T1000 (cell line): ENCODE results near the gene SERINC3.
"Not testable (repeated sequence)": the region's sequence is repeated elsewhere in the genome, so short reads cannot be mapped to it uniquely, and the experiment has no call there.

Source experiments
- DNase-seq: peaks from one replicate; lab custom pipeline; 2025; ENCODE audit warnings: mixed read lengths; lab: John Stamatoyannopoulos, UW

Gene SERINC3

DNA sequence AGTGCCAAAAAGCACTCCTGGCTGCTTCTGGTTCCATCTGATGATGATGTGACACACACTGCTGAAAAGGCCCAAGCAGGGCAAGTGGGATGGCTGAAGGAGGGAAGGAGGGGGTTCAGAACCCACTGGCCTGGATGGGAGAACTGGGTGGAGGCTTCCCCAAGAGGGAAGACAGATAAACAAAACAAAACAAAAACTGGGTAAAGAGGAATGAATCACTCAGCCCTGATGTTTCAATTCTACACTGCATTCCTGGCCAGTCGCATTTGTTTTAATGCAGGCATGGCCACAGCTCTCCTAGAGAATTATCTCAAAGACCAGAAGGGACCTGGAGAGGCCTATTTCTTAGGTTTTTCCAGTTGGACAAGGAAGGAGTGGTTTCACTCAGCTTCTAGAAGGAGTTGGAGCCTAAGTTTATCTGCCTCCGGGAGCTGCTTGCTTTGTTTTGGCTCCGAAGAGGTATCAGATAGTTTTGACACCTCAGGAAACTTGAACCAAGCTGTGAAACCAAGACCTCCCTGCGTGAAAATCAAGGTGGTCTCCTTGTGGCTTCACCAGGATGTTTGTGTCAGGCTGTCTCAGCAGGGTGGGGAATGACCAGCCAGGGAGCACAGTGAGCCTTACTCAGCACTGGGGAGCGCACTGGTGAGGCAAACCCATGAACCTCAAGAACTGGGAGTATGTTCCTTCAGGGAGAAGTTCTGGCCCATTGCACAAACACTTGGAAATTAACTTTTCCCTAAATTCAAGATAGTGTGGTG, 30.1 kb downstream of the SERINC3 start:
- peak; percentile 49 for DNase-seq

DNA sequence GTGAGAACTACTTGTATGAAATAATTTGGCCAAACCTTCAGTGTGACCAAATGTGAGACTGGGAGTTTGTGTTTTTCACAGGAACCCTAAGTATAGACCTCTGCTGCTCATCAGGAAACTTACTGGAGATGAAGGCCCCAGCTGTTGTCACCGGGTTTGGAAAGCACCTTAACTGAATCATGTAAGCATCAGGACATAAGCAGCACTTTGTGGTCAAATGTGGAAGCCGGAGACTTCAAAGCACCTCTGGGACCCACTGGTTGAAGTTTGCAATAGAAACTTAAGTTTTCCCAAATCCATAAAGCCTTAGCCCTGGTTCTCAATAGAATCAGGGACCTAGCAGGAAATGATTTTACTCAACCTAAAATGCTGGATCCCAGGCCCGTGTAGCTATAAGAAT, 31.9 kb downstream of the SERINC3 start:
- DNase-seq = no peak

DNA sequence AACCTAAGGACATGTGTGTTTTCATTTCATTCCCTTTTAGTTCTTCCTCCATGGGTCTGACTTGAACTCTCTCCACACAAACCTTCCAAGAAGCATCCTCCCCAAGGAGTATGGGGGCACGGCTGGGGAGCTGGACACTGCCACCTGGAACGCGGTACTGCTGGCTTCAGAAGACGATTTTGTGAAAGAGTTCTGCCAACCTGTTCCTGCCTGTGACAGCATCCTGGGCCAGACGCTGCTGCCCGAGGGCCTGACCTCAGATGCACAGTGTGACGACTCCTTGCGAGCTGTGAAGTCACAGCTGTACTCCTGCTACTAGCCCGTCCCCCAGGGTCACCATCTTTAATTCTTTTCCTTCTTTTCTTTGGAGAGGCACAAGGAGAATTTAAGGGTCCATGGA, 32.6 kb downstream of the SERINC3 start:
- DNase-seq = no peak

DNA sequence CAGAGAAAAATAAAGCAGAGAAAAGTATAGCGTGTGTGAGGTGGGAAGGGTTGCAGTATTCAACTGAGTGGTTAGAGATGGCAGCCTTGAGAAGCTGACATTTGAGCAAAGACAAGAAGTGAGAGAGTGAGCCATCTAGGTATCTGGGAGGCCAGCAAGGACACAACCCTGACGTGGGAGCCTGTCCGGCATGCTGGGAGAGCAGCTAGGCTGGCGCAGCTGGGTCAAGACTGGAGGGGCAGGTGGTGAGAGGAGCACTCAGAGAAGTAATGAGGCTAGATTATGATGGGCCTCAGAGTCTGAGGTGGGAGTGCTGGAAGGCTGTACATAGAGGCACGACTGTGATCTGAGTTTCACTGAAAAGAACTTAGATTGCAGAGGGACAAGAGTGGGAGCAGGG, 33.3 kb downstream of the SERINC3 start:
- DNase-seq = no peak

DNA sequence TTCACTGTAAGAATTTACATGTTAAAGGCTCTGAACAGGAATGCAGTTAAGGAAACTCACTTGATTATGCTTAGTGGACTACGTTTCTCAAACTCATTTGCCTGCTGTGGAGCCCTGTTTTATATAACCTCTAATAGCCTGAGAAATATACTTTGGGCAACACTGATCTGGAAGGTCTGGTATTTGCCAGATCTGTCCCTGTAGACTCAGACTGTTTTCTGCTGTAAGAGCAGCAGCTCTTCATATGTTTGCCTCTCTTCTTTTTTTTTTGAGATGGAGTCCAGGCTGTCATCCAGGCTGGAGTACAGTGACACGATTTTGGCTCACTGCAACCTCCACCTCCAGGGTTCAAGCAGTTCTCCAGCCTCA, 36.1 kb downstream of the SERINC3 start:
- no peak for DNase-seq

DNA sequence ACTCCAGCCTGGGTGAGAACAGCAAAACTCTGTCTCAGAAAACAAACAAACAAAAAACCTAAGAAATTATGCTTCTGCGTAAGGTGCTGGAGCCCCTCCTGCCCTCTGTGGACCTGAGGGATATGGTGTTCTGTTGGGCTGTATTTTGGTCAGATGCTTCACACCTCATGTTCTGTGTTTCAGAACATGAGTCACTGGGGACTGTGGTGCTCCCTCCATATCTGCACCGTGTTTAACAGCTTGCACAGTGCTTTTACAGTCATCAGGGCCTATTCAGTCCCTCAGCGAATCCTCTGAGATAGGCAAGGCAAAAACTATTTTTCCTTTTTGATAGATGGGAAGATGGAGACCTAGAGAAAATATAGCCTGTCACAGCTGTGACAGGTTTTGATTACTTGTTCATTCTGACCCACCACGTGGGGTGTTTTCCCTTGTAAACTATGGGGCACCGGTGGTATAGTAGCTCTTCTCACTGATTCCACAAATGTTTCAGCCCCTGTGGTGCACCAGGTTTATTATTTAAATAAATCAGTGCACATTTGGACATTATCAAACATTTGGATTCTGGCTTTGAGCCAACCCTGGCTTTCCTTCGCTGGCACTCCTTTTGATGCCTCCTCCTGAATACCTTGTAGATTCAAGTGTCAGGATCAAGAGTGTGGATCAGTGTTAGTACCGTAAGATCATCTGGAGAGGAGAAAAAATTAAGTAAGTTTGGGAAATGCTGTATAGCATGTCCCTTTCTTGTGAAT, 36.6 kb downstream of the SERINC3 start:
- no peak for DNase-seq

DNA sequence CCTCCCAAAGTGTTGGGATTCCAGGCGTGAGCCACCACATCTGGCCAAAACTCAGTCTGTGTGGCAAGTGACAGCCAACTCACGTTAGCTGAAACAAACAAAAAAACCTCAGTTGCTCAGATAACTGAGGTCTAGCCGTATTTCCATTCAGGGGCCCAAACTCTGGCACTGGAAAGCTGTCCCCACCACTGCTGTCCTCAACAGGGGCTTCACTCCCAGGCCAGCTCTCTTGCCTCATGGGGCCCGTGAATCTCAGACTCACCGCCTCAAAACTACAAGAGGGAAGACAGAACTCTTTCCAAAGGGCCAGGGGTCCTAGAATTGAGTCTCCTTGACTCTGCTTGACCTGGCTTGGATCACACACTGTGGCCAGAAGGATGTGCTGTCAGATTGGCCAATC, 38.8 kb downstream of the SERINC3 start:
- no peak for DNase-seq

DNA sequence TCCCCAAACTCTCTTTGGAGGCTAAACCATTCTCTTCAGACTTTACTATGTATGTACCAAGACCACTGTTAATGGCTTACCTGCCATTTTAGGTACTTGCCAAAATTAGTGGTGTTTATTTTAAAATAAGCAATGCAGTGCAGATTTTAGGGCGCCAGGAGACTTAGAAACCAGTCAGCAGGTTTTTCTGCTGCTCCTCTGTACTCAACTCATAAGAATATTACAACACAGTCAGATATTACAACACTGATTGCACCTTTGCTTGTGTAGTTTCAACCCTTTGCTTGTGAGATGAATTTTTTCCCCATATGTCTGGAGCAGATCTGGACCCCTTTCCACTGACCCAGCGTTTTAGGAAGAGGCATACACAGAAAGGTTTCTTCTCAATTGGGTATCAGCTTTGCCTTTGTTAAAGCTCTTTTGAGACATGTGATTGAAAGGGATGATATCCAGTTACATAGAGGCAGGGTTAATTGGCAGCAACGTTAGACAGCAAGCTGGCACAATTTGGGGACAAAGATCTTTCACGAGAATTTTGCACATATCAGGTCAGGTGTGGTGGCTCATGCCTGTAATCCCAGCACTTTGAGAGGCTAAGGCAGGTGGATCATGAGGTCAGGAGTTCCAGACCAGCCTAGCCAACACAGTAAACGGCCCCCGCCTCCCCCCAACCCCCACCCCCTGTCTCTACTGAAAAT, 40.0 kb downstream of the SERINC3 start:
- no peak for DNase-seq

DNA sequence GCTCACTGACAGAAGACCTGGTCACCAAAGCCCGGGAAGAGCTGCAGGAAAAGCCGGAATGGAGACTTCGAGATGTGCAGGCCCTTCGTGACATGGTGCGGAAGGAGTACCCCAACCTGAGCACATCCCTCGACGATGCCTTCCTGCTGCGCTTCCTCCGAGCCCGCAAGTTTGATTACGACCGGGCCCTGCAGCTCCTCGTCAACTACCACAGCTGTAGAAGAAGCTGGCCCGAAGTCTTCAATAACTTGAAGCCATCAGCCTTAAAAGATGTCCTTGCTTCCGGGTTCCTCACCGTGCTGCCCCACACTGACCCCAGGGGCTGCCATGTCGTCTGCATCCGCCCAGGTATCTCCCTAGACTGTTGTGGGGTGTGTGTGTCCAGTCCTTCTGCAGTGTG, 41.8 kb downstream of the SERINC3 start:
- no peak for DNase-seq

DNA sequence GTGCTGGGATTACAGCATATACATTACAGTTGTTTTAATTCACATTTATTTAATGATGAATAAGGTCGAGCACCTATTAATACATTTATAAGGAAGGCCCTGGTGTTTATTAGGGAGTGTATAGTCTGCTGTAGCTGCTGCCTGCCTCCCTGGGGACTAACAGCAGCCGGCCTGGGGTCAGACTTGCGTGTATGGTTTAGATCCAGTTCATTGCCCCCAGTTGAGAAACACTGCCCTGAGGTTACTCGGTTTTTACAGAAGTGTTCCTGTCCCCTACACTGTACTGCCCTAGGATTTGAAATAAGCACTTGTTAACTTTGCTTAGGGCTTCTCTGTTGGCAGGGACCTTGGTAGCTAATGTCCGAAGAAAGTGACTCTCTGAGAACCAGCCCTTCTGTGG, 42.2 kb downstream of the SERINC3 start:
- no peak for DNase-seq

DNA sequence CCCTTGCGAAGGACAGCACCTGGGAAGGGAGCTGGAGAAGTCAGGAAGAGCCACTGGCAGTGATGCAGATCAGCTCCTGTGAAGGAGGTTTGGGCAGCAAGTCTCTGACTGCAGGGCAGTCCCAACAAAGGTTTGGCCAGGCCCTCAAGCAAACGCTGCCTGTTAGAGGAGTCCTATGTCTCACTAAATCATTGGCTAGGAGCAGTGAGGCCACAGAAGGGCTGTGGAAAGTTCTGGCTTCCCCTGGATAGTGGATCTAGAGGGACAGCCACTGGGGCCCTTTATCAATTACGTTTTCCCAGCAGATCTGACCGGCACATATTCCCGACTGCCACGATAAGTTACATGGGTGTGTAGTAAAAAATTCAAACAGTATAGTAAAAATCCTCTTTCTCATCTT, 43.7 kb downstream of the SERINC3 start:
- DNase-seq = no peak

DNA sequence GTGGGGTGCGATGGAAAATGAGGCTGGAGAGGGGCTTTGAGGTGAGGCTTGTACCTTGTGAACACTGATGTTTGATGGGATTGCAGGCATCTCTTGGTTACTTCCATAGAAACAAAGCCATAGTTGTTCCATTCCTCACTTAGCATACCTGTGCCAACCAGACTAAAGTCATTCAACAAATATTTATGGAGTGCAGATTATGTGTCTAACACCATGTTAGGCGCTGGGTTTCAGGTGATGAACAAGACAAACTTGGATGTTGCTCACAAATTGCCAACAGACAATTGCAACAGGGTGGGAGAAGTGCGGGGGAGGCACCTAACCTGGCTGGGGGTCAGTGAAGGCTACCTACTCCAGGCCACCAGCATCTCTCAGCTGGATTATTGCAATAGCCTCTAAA, 44.7 kb downstream of the SERINC3 start:
- no peak for DNase-seq

DNA sequence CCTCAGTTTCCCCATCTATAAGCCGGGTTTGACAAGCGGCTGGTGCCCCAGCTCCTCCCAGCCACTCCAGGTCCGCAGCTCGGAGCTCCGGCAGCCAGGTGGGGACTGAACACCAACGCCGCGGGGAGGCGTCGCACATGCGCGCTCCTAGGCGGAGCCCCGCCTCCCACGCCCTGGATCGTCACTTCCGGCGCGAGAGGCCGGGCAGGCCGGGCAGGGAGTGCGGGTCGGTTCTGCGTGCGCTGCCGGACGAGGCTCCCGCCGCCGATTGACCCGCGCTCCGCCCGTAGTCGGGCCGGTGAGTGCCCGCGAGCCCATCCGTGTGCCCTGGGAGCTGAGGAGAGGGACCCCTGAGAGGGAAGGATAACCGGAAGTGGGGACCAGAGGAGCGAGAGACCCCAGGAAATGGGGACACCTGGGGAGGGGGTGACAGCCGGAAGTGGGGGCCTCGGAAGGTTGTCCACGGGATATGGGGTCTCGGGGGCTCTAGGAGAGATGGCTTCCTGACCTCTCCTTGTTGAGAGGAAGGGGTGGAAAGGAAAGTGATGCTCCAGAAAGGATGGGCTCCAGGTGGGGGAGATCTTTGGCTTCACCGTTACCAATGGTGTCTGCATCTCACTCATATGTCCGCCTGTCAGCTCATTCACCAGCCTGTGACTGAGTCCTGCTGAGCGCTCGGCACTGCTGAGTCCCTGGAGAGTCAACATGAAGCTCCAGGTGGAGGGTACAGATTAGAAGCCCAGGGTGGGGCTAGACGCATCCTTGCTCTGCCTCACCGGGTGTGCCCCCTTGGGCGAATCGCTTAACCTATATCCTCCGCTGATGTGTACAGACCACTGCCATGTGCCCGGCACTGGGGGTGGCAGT, 45.9 kb downstream of the SERINC3 start, which contains the start of gene TTPAL:
TSS of gene TTPAL (plus strand) at position 181 of the 867 bp plus-strand sequence. CDS start 4,126 bp downstream, outside the sequence.
- DNase-seq = peak; percentile 81

DNA sequence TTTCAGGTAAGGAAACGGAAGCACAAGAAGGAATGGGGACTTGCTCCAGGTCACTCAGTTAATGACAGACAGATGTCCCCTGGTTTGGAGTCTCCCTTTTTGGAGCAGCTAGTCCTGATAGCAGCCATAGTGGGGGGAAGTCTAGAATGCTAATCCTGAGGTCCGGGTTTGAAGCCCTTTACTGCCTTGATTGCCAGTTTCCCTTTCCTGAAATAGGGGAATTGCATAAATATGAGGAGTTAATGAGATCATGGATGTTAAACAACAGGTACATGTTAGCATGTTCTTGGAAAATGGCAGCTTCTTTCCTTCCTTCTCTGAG, 46.5 kb downstream of the SERINC3 start:
- no peak for DNase-seq

DNA sequence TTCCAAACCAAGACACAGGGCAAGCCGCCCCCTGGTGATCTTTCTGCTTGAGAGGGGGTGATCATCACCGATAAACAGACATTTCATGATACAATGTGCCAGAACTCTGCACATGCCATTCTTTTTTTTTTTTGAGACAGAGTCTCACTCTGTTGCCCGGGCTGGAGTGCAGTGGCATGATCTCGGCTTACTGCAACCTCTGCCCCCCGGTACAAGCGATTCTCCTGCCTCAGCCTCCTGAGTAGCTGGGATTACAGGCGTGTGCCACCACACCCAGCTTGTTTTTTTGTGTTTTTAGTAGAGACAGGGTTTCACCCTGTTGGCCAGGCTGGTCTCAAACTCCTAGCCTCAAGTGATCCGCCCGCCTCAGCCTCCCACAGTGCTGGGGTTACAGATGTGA, 49.6 kb downstream of the SERINC3 start:
- DNase-seq = not testable (repeated sequence)

DNA sequence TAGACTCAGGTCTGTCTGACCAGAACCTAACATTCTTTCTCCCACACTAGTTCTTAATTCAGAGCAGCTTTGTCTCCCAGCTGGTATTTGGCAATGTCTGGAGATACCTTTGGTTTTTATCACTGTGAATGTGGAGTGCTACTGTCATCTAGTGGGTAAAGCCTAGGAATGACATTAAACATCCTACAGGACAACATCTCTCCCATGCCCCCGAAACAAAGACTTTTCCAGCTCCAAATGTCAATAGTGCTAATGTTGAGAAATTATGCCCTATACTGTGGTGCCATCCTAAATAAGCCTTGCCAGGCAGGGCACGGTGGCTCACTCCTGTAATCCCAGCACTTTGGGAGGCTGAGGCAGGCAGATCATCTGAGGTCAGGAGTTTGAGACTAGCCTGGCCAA, 50.4 kb downstream of the SERINC3 start:
- DNase-seq = no peak

DNA sequence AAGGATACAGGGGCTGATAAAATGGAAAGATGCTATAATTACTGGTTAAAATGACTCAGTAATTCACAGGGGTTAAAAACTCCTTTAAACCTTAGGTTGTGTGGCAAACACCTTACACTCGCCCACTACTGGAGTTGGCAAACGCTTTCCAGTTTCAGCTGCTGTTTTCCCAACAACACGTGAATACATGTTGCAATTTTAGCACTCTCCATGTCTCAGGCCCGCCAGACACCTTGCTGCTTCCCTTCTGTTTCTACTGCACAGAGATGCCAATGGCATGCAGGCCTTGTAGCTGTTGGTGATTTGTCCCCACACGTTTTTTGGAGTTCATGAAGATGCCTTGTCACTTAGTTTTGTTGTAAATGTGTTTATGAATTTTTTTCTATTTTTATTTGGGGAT, 51.5 kb downstream of the SERINC3 start:
- no peak for DNase-seq

DNA sequence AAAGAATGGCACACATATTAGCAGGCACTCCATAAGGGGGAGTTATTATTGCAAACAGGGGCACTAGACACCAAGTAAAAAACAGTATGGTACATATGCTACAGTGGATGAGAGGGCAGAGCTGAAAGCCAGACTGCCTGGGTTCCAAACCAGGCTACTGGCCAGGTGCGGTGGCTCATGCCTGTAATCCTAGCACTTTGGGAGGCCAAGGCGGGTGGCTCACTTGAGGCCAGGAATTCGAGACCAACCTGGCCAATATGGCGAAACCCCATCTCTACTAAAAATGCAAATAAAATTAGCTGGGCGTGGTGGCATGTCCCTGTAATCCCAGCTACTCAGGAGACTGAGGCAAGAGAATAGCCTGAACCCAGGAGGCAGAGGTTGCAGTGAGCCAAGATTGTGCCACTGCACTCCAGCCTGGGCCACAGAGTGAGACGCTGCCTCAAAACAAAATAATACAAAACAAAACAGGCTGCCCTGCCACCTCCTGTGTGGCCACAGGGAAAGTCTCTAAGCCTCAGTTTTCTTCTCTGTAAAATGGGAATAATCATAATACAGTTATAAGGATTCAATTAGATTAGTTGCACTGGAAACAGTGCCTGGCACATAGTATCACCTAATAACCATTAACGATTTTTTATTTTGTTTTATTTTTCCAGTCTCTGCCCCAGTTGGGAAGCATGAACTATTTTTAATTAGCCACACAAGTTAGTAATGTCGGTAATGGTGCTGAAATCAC, 53.7 kb downstream of the SERINC3 start:
- no peak for DNase-seq

DNA sequence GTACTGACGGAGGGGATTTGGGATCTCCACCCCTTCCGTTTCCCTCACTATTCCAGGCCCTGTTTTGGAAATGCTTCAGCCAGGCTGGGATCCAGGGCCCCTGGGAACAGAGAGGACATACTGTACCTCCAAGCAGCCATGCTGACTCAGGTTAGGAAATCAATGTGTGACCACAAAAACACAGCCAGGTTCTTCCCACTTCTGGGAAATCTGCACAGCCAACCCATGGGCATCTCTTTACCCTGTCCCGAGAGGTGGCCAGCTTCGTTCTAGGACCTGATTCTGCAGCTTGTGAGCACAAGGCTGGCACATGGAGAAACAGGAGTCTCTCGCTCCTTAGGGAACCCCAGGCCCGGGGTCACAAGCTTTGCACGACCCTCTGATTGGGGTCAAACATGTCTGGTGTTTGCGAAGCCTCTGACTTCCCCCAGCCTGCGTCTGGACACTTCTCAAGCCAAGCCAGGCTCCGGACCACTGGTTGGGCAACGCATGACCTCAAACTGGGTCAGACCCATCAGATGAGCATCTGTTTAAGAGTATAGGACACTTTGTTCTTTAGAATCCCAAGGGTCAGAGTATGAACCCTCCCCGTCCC, 54.5 kb downstream of the SERINC3 start:
- DNase-seq = no peak

DNA sequence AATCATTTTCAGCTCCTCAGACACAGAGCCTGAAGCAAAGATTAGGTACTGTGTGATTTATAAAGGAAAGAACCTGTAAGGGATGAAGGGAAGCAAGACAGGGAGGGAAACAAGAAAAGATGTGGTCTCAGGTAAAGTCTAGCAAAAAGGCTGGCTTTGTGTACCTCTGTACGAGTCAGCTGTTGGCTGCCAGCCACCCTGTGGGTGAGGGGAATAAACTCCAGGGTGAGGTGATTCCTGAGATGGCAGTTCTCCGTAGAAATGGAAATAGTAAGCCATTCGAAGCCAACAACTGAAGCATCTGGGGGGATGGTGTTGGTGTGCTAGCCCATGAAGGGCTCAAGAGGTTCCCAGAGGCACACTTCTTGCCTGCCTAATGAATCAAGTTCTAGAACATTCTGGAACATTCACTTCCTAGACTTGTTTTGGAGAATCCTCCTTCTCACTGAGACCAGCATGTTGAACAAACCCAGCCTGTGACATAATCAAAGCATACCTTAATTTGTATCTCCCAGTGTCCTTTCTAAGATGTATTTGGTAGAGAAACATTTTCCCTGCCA, 56.8 kb downstream of the SERINC3 start:
- no peak for DNase-seq

DNA sequence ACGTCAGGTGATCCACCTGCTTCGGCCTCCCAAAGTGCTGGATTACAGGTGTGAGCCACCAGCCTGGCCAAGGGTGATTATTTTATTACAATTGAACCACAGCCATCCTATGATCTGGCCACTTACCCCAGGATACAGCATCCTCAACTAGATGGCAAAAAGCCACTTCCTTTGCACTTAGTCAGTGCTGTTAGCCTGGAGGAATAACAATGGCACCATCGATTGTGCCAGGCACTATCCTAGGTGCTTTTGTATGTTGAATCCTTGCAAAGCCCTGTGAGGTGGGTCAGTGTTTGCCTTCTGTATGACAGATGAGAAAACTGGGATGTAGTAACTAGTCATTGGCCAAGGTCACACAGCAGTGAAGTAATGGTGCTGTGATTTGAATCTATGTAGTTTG, 57.4 kb downstream of the SERINC3 start:
- no peak for DNase-seq
